ENCODE results near the gene PODXL.

Gene PODXL

GRCh38 chr7:131568970-131569369 lies 12.5 kb upstream of the PODXL start:
- H3K4me3 ChIP-seq = no peak overlapping the region
- no peak overlapping the region for H3K27ac ChIP-seq

GRCh38 chr7:131568510-131568909 lies 12.1 kb upstream of the PODXL start:
- H3K27ac ChIP-seq = no peak overlapping the region

GRCh38 chr7:131564640-131565039 lies 8.2 kb upstream of the PODXL start:
- Histone ChIP-seq H3K27ac (no peak overlapping the region), H3K4me3 (no peak overlapping the region)

More at GRCh38 chr7:131568510-131568909, 12.1 kb upstream of the PODXL start:
- no peak overlapping the region for H3K4me3 ChIP-seq

GRCh38 chr7:131563918-131564317 lies 7.5 kb upstream of the PODXL start:
- no peak overlapping the region for H3K27ac ChIP-seq

GRCh38 chr7:131562941-131563340 lies 6.5 kb upstream of the PODXL start:
- Histone ChIP-seq H3K4me3 (no peak overlapping the region), H3K27ac (no peak overlapping the region)

More at GRCh38 chr7:131563918-131564317, 7.5 kb upstream of the PODXL start:
- no peak overlapping the region for H3K4me3 ChIP-seq

- no peak overlapping the region for H3K27ac ChIP-seq
- H3K4me3 ChIP-seq = no peak overlapping the region
Measured at GRCh38 chr7:131560061-131560460, 3.6 kb upstream of the PODXL start.

GRCh38 chr7:131557652-131558385 lies 1.4 kb upstream of the PODXL start:
- Histone ChIP-seq H3K4me3 (peak overlapping the region in 4 of 7 experiments; percentile 8 to 52 (median 13)), H3K27ac (peak overlapping the region in 4 of 21 experiments; percentile 14 to 81 (median 34))

GRCh38 chr7:131556909-131557651 lies 652 bp upstream of the PODXL start:
- Histone ChIP-seq H3K27ac (peak overlapping the region in 7 of 21 experiments; percentile 29 to 81 (median 58)), H3K4me3 (peak overlapping the region; percentile 34 to 52 (median 46))

- H3K4me3 ChIP-seq = peak overlapping the region; percentile 36 to 52 (median 46)
- H3K27ac ChIP-seq = peak overlapping the region in 9 of 21 experiments; percentile 27 to 73 (median 60)
Measured at GRCh38 chr7:131555552-131556052, 826 bp downstream of the PODXL start.

- H3K4me3 ChIP-seq = peak overlapping the region; percentile 36 to 52 (median 46)
- H3K27ac ChIP-seq = peak overlapping the region in 5 of 21 experiments; percentile 15 to 69 (median 40)
Measured at GRCh38 chr7:131554880-131555516, 1.4 kb downstream of the PODXL start.

GRCh38 chr7:131553931-131554330 lies 2.5 kb downstream of the PODXL start:
- peak overlapping the region in 1 of 7 experiments; percentile 1 for H3K4me3 ChIP-seq
- peak overlapping the region in 1 of 21 experiments; percentile 15 for H3K27ac ChIP-seq

- Histone ChIP-seq H3K4me3 (no peak overlapping the region), H3K27ac (peak overlapping the region in 1 of 21 experiments; percentile 4)
Measured at GRCh38 chr7:131552053-131552452, 4.4 kb downstream of the PODXL start.

GRCh38 chr7:131550846-131551245 lies 5.6 kb downstream of the PODXL start:
- Histone ChIP-seq H3K4me3 (no peak overlapping the region), H3K27ac (no peak overlapping the region)

- no peak overlapping the region for H3K27ac ChIP-seq
- H3K4me3 ChIP-seq = no peak overlapping the region
Measured at GRCh38 chr7:131548371-131548770, 8.1 kb downstream of the PODXL start.

GRCh38 chr7:131547589-131547988 lies 8.8 kb downstream of the PODXL start:
- H3K27ac ChIP-seq = no peak overlapping the region
- H3K4me3 ChIP-seq = no peak overlapping the region

- Histone ChIP-seq H3K4me3 (no peak overlapping the region), H3K27ac (no peak overlapping the region)
Measured at GRCh38 chr7:131546583-131547141, 9.8 kb downstream of the PODXL start.

- peak overlapping the region in 1 of 21 experiments; percentile 26 for H3K27ac ChIP-seq
- no peak overlapping the region for H3K4me3 ChIP-seq
Measured at GRCh38 chr7:131546126-131546525, 10.3 kb downstream of the PODXL start.

GRCh38 chr7:131544449-131545301 lies 11.8 kb downstream of the PODXL start:
- Histone ChIP-seq H3K4me3 (no peak overlapping the region), H3K27ac (peak overlapping the region in 2 of 21 experiments; percentile 26 to 57)

- peak overlapping the region in 3 of 21 experiments; percentile 20 to 57 (median 35) for H3K27ac ChIP-seq
Measured at GRCh38 chr7:131544021-131544420, 12.4 kb downstream of the PODXL start.

More at GRCh38 chr7:131544021-131544420, 12.4 kb downstream of the PODXL start:
- H3K4me3 ChIP-seq = no peak overlapping the region

Data from skin epidermis (tissue), 12 donors.